AG04449 (cell line): ENCODE measurements around the gene HDAC4.

Source experiments
- CTCF ChIA-PET: fragments of 350-600 bp; formaldehyde crosslinking; extraction: SDS; loops from one replicate; lab custom pipeline; 2021; ENCODE audit warnings: antibody characterized with exemption; lab: Yijun Ruan, JAX
- POLR2A ChIA-PET: fragments of 400-600, 350-600 bp; formaldehyde crosslinking; extraction: SDS; loops from one replicate; lab custom pipeline; 2020; ENCODE audit warnings: antibody characterized with exemption, inconsistent platforms; lab: Yijun Ruan, JAX
- DNase-seq: peaks from one replicate; pipeline ENCODE4 v3.0.0-alpha.2; 2010; ENCODE audit warnings: low read depth, low spot score
- H3K4me3 ChIP-seq: 2 replicates; pipeline ENCODE4 v1.5.1; 2011; ENCODE audit warnings: low read depth, mild to moderate bottlenecking, control low read depth, low read length
- TF ChIP-seq, protein P1 (sequence below): IDR thresholded peaks from one replicate; pipeline ENCODE4 v1.5.1; 2011; ENCODE audit warnings: mild to moderate bottlenecking, moderate library complexity, low read length, control low read depth, inconsistent platforms; ENCODE audit not compliant: insufficient read depth; ENCODE audit errors: missing control alignments

Gene HDAC4

DNA sequence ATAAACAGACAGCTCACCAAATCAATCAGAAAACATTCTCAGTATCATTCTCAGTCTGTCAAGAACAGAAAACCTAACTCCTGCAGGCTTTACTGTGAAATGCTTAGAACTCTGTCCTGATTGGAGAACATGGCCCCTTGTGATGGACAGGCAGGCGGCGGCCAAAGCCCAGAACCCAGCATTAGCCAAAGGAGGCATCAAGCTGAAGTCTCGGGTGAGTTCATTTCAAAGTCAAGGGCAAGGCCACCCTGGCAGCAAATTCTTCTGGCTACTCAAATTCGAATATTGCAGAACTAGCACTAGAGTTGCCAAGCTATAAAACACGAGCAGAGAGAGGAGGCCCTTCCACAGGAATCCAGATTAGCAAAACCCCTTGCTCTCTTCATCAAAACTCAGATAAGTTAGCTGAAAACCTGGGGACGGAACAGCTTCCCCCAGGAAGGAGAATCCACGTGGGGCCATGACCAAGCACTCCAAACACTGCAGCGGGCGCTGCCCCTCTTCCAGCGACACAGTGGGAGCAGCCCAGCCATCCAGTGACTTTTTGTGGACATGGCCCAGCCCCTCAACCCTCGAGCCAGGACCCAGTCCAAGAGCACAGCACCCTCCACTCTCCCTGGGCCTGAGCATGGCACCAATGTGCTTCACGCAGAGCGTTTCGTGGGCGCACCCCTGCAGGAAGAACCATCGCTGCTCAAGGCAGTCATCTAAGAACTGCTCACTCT lies 98.6 kb downstream of the HDAC4 start:
- H3K4me3 ChIP-seq = no peak overlapping the region
- ChIA-PET POLR2A (no interaction called here), CTCF (no interaction called here)
- TF ChIP-seq, protein P1, sequence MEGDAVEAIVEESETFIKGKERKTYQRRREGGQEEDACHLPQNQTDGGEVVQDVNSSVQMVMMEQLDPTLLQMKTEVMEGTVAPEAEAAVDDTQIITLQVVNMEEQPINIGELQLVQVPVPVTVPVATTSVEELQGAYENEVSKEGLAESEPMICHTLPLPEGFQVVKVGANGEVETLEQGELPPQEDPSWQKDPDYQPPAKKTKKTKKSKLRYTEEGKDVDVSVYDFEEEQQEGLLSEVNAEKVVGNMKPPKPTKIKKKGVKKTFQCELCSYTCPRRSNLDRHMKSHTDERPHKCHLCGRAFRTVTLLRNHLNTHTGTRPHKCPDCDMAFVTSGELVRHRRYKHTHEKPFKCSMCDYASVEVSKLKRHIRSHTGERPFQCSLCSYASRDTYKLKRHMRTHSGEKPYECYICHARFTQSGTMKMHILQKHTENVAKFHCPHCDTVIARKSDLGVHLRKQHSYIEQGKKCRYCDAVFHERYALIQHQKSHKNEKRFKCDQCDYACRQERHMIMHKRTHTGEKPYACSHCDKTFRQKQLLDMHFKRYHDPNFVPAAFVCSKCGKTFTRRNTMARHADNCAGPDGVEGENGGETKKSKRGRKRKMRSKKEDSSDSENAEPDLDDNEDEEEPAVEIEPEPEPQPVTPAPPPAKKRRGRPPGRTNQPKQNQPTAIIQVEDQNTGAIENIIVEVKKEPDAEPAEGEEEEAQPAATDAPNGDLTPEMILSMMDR = no peak
- DNase-seq = no peak

DNA sequence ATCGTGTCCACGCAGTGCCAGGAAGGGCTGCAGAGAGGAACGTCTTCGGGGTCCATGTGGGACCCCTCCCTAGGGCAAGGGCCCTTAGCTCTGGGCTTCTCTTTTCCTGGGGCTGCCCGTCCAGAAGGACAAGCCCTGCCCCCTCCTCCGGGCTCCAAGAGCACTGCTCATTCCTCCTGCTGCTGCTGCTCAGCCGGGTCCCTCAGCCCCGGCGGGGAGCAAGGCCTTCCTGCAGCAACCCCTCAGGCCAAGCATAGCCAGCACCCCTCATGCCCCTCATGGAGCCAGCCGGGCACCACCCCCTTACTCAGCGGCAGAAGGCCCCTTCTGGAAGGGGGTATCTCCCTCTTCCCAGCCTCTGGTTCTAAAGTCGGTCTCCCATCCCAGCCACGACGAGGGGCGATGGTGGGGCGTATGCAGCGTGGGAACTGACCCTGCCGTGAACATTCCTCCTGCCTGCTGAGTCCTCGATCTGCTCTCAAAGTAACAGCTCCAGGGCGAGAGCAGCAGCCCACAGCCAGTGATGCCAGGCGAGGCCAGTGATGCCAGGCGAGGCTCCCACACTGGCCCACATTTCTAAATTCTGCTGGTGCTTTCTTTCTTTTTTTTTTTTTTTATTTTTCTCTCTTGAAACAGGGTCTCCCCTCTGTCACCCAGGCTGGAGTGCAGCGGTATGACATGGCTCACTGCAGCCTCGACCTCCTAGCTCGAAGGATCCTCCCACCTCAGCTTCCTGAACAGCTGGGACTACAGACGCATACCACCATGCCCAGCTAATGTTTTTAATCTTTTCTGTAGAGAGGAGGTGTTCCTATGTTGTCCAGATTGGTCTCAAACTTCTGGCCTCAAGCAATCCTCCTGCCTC lies 99.7 kb downstream of the HDAC4 start:
- CTCF ChIA-PET = interaction anchor here (1.0 to 1.2 kb wide), 2 partner anchors 7 to 157 kb away, joined by 3 to 4 read pairs; no protein-coding TSS in a partner anchor
- no peak for DNase-seq
- TF ChIP-seq, protein P1 = no peak
- no peak overlapping the region for H3K4me3 ChIP-seq
- POLR2A ChIA-PET = no interaction called here

DNA sequence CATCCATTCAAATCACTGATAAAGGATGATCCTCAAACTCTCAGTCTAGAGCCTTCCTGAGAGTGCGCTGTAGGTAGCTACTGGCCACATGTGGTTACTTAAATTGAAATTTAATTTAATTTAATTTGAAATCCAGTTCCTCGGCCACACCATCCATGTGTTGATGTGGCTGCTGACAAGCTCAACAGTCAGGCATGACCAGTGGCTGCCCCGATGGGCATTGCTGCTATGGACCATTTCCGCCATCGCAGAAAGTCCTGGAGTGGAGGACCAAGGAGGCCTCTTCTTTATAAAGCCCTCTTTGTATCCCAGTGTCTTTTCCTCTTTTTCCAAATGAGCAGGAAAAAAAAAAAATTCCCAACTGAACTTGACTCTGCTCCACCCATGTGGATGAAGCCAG lies 100.6 kb downstream of the HDAC4 start:
- POLR2A ChIA-PET = no interaction called here
- H3K4me3 ChIP-seq = no peak overlapping the region
- CTCF ChIA-PET = interaction anchor here (1.0 to 1.2 kb wide), 2 partner anchors 8 to 156 kb away, joined by 3 to 4 read pairs; no protein-coding TSS in a partner anchor
- DNase-seq = no peak
- TF ChIP-seq, protein P1 = no peak

DNA sequence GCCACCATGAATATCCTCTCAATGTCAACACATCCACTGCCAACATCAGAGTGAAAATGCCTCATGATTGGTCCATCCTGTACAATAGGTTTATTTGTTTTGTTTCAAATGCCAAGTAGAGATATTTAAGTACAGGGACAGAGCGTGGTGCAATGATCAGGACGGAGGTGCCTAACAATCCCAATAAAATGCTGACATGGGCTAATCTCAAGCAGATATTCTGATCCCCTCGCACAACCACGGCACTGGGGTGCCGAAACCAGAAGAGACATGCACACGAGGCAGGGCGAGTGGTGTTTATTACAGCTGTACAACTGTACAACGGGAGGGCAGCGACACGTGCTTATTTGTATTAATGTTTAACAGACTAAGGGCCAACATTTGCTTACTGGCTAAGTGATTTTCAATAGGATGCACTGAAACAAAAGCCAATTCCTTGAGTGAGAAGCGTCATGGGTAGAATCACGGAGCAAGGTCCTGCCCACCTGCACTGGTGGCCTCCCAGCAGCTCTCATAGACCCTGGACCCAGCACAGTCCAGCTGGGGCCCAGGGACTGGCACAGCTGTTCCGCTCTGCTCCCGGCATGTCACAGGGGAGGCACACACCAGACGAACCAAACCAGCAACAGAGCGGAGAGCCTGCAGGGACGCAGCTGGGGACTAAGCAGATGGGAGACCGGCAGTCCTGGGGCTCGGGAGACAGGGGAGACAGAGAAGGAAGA lies 101.4 kb downstream of the HDAC4 start:
- CTCF ChIA-PET = interaction anchor here (1.0 to 1.2 kb wide), 2 partner anchors 9 to 155 kb away, joined by 3 to 4 read pairs; no protein-coding TSS in a partner anchor
- H3K4me3 ChIP-seq = no peak overlapping the region
- DNase-seq = no peak
- POLR2A ChIA-PET = no interaction called here
- TF ChIP-seq, protein P1 = no peak

GRCh38 chr2:239298116-239298804 lies 102.6 kb downstream of the HDAC4 start:
- ChIA-PET CTCF (interaction anchor here (1.0 kb wide), 1 partner anchor 8 kb away, joined by 3 read pairs; no protein-coding TSS in a partner anchor), POLR2A (no interaction called here)
- no peak overlapping the region for H3K4me3 ChIP-seq
- no peak for DNase-seq
- TF ChIP-seq, protein P1 = no peak
